ENCODE results near the gene LRP5.

Gene LRP5

DNA sequence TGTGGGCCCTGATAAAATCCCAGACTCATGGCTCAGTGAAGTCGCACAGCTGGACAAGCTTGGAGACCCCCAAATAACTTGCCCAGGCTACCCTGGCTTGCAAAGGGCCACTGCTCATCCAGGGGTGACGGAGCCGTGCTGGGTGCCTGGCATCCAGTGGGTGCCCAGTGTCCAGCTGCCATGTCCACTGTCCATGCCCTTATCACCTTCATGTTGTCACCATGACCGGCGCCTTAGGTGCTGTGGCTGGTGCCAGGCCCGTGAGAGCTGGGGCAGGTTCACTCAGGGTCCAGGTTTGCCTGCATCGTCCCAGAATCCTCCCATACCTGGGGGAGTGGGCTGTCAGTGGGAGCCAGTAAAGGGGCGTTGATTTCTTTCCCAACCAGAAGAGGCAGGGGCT lies 57.4 kb downstream of the LRP5 start:
- ATAC-seq (ENCODE audit: low read depth) (no peak), DNase-seq (ENCODE audit: low spot score) (no peak)
- no peaks in the 10 kb centered on the region for H3K9me3 ChIP-seq (ENCODE audit: severe bottlenecking)
- H3K36me3 ChIP-seq (ENCODE audit: low read depth): peaks cover 7% of the 10 kb centered on the region; the same call in 1 of the 2 replicates
- TF ChIP-seq CTCF (IDR thresholded peaks at IDR 0.05; ENCODE audit: poor library complexity, severe bottlenecking): no peak
- H3K4me1 ChIP-seq (ENCODE audit: insufficient read depth, poor library complexity, severe bottlenecking): no peaks in the 10 kb centered on the region
- H3K27ac ChIP-seq (ENCODE audit: poor library complexity, severe bottlenecking): no peak overlapping the region
- H3K4me3 ChIP-seq (ENCODE audit: severe bottlenecking): no peak overlapping the region
- no peaks in the 10 kb centered on the region for H3K27me3 ChIP-seq (ENCODE audit: insufficient read depth, poor library complexity, severe bottlenecking)

GRCh38 chr11:68370211-68371111 lies 58.1 kb downstream of the LRP5 start:
- Histone ChIP-seq H3K27ac (ENCODE audit: poor library complexity, severe bottlenecking) (no peak overlapping the region), H3K27me3 (ENCODE audit: insufficient read depth, poor library complexity, severe bottlenecking) (no peaks in the 10 kb centered on the region), H3K4me3 (ENCODE audit: severe bottlenecking) (no peak overlapping the region), H3K4me1 (ENCODE audit: insufficient read depth, poor library complexity, severe bottlenecking) (no peaks in the 10 kb centered on the region), H3K36me3 (ENCODE audit: low read depth) (peaks cover 7% of the 10 kb centered on the region; the same call in 1 of the 2 replicates), H3K9me3 (ENCODE audit: severe bottlenecking) (no peaks in the 10 kb centered on the region)
- TF ChIP-seq CTCF (IDR thresholded peaks at IDR 0.05; ENCODE audit: poor library complexity, severe bottlenecking): no peak
- DNase-seq (ENCODE audit: low spot score) (no peak), ATAC-seq (ENCODE audit: low read depth) (no peak)

DNA sequence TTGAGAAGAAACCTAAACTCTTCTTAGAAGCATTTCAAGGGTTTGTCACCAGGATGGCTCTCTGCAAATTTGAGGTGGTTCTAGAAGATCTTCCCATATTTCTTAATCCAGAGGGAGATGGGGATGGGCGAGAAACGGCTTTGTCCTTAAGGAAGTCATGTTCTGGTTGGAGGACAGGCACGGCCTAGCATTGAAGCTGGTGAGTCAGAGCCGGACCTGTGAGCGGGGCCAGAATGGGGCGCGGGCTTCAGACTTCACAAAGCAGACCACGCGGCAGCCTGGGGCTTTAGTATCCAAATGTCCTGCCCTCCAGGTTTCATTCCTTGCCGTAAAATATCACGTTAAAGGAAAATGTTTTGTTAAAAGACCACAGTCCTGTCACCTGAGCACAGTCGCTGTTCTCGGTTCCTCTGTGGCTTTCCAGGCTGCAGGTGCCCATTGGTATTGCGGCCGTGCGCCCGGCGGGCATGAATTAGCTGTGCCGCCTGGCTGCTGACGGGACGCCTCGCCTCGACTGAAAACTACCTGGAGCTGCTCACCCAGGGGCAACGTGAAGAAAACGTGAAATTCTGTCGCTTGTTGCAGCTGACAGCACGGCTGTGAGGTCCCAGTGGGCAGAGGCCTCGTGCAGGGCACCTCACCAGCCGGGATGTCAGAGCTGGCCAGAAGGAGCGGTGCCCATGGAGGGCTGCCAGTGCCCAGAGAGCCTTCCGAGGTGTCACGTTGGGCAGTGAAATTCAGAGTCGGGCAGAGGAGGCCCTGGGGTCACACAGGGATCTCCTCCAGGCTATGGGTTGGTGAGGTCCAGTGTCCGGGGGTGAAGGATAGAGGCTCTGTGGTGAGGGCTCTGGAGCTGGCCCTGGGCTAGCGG lies 59.0 kb downstream of the LRP5 start:
- Histone ChIP-seq H3K4me1 (ENCODE audit: insufficient read depth, poor library complexity, severe bottlenecking) (no peaks in the 10 kb centered on the region), H3K4me3 (ENCODE audit: severe bottlenecking) (no peak overlapping the region), H3K9me3 (ENCODE audit: severe bottlenecking) (no peaks in the 10 kb centered on the region), H3K36me3 (ENCODE audit: low read depth) (peaks cover 7% of the 10 kb centered on the region; the same call in 1 of the 2 replicates), H3K27ac (ENCODE audit: poor library complexity, severe bottlenecking) (no peak overlapping the region), H3K27me3 (ENCODE audit: insufficient read depth, poor library complexity, severe bottlenecking) (no peaks in the 10 kb centered on the region)
- ATAC-seq (ENCODE audit: low read depth): no peak
- DNase-seq (ENCODE audit: low spot score): no peak
- no peak for TF ChIP-seq CTCF (IDR thresholded peaks at IDR 0.05; ENCODE audit: poor library complexity, severe bottlenecking)

- Histone ChIP-seq H3K27ac (ENCODE audit: poor library complexity, severe bottlenecking) (no peak overlapping the region), H3K27me3 (ENCODE audit: insufficient read depth, poor library complexity, severe bottlenecking) (no peaks in the 10 kb centered on the region), H3K4me3 (ENCODE audit: severe bottlenecking) (no peak overlapping the region), H3K4me1 (ENCODE audit: insufficient read depth, poor library complexity, severe bottlenecking) (no peaks in the 10 kb centered on the region), H3K36me3 (ENCODE audit: low read depth) (peaks cover 5% of the 10 kb centered on the region; the same call in 1 of the 2 replicates), H3K9me3 (ENCODE audit: severe bottlenecking) (no peaks in the 10 kb centered on the region)
- ATAC-seq (ENCODE audit: low read depth) (no peak), DNase-seq (ENCODE audit: low spot score) (no peak)
- TF ChIP-seq CTCF (IDR thresholded peaks at IDR 0.05; ENCODE audit: poor library complexity, severe bottlenecking): no peak
Observed at GRCh38 chr11:68372114-68372513, 59.7 kb downstream of the LRP5 start.

All from RWPE2 (cell line).